ENCODE data around the gene GRID1. TPM values are rescaled to one million over a fixed set of nuclear protein-coding genes. Genes with fewer than 3 reads are reported as not detected.

The GRID1 gene
- total RNA-seq, 4 donors from 2014 or later: 0.40 to 1.9 (median 1.00) TPM

GRCh38 chr10:86337121-86337601, 29.4 kb downstream of the GRID1 start:
- in situ Hi-C loops (cut with MboI; ENCODE audit: low pct_ligation_motif_present in 1 of 4, low pct_unique_long_range_greater_than_20kb in 1 of 4, low sequenced_read_pairs in 3 of 4) (no loop called here), intact Hi-C loops (cut with DNase I; ENCODE audit: low total_unique reads) (no loop called here)
- Histone ChIP-seq H3K27me3 (no peaks in the 10 kb centered on the region), H3K4me1 (no peaks in the 10 kb centered on the region), H3K36me3 (no peaks in the 10 kb centered on the region), H3K27ac (no peak overlapping the region), H3K4me3 (no peak overlapping the region), H3K9me3 (no peaks in the 10 kb centered on the region)
- no peak for DNase-seq
- no peak for TF ChIP-seq EP300 (IDR thresholded peaks at IDR 0.05; ENCODE audit: low read depth)
- no peak for TF ChIP-seq POLR2AphosphoS5 (IDR thresholded peaks at IDR 0.05)
- no peak for TF ChIP-seq POLR2A (IDR thresholded peaks at IDR 0.05)
- no peak for TF ChIP-seq CTCF (IDR thresholded peaks at IDR 0.05)
- WGBS, 2 donors (ENCODE audit: low coverage in 1 of 2): 78 to 90% methylated on average over 2 to 13 of the region's 13 CpGs

- no peak for TF ChIP-seq CTCF (IDR thresholded peaks at IDR 0.05)
- TF ChIP-seq EP300 (IDR thresholded peaks at IDR 0.05; ENCODE audit: low read depth): no peak
Observed at GRCh38 chr10:86336341-86336740, 30.3 kb downstream of the GRID1 start.

GRCh38 chr10:86335831-86336230, 30.8 kb downstream of the GRID1 start:
- no peak for DNase-seq
- Histone ChIP-seq H3K36me3 (no peaks in the 10 kb centered on the region), H3K4me1 (no peaks in the 10 kb centered on the region), H3K27me3 (no peaks in the 10 kb centered on the region), H3K4me3 (no peak overlapping the region), H3K9me3 (no peaks in the 10 kb centered on the region), H3K27ac (no peak overlapping the region)
- intact Hi-C loops (cut with DNase I; ENCODE audit: low total_unique reads) (no loop called here), in situ Hi-C loops (cut with MboI; ENCODE audit: low pct_ligation_motif_present in 1 of 4, low pct_unique_long_range_greater_than_20kb in 1 of 4, low sequenced_read_pairs in 3 of 4) (no loop called here)
- WGBS, 2 donors (ENCODE audit: low coverage in 1 of 2): 71% methylated on average over 1 of the region's 1 CpG; no CpG with 5 or more reads in 1 of the 2 donors
- TF ChIP-seq POLR2A (IDR thresholded peaks at IDR 0.05) (no peak), POLR2AphosphoS5 (IDR thresholded peaks at IDR 0.05) (no peak), CTCF (IDR thresholded peaks at IDR 0.05) (no peak), EP300 (IDR thresholded peaks at IDR 0.05; ENCODE audit: low read depth) (no peak)

More at GRCh38 chr10:86336341-86336740, 30.3 kb downstream of the GRID1 start:
- Histone ChIP-seq H3K36me3 (no peaks in the 10 kb centered on the region), H3K9me3 (no peaks in the 10 kb centered on the region), H3K27me3 (no peaks in the 10 kb centered on the region), H3K4me1 (no peaks in the 10 kb centered on the region), H3K4me3 (no peak overlapping the region), H3K27ac (no peak overlapping the region)
- in situ Hi-C loops (cut with MboI; ENCODE audit: low pct_ligation_motif_present in 1 of 4, low pct_unique_long_range_greater_than_20kb in 1 of 4, low sequenced_read_pairs in 3 of 4): no loop called here
- WGBS, 2 donors (ENCODE audit: low coverage in 1 of 2): 72 to 75% methylated on average over 4 to 10 of the region's 10 CpGs
- DNase-seq: no peak
- intact Hi-C loops (cut with DNase I; ENCODE audit: low total_unique reads): no loop called here

- no peaks in the 10 kb centered on the region for H3K36me3 ChIP-seq
- H3K27ac ChIP-seq: no peak overlapping the region
- no peak for DNase-seq
- no peaks in the 10 kb centered on the region for H3K4me1 ChIP-seq
- TF ChIP-seq CTCF (IDR thresholded peaks at IDR 0.05) (no peak), POLR2AphosphoS5 (IDR thresholded peaks at IDR 0.05) (no peak), POLR2A (IDR thresholded peaks at IDR 0.05) (no peak), EP300 (IDR thresholded peaks at IDR 0.05; ENCODE audit: low read depth) (no peak)
- intact Hi-C loops (cut with DNase I; ENCODE audit: low total_unique reads) (no loop called here), in situ Hi-C loops (cut with MboI; ENCODE audit: low pct_ligation_motif_present in 1 of 4, low pct_unique_long_range_greater_than_20kb in 1 of 4, low sequenced_read_pairs in 3 of 4) (no loop called here)
- H3K9me3 ChIP-seq: no peaks in the 10 kb centered on the region
- H3K27me3 ChIP-seq: no peaks in the 10 kb centered on the region
- H3K4me3 ChIP-seq: no peak overlapping the region
Observed at GRCh38 chr10:86335257-86335656, 31.3 kb downstream of the GRID1 start.
